Measurements from ENCODE around the gene AP3B2. TPM values are rescaled to one million over a fixed set of nuclear protein-coding genes. Genes with fewer than 3 reads are reported as not detected.

The AP3B2 gene
- total RNA-seq, 4 donors from 2014 or later, result 1.2 to 10.4 (median 1.6) TPM; not detected in 1

- peaks cover 0 to 6% (median 0%) of the 10 kb centered on the region in 4 donors for H3K9me3 ChIP-seq
- H3K27ac ChIP-seq, result no peak overlapping the region
- peaks cover 0 to 22% of the 10 kb centered on the region in 2 donors for H3K27me3 ChIP-seq
- no peak overlapping the region for H3K4me3 ChIP-seq
- DNase-seq, result no peak
- H3K4me1 ChIP-seq, result peaks cover 0 to 24% (median 8%) of the 10 kb centered on the region in 4 donors
- no peaks in the 10 kb centered on the region for H3K36me3 ChIP-seq
- TF ChIP-seq POLR2A (IDR thresholded peaks at IDR 0.05) (no peak), CTCF (IDR thresholded peaks at IDR 0.05) (no peak)
Observed at GRCh38 chr15:82643992-82644391, 65.7 kb downstream of the AP3B2 start.

DNA sequence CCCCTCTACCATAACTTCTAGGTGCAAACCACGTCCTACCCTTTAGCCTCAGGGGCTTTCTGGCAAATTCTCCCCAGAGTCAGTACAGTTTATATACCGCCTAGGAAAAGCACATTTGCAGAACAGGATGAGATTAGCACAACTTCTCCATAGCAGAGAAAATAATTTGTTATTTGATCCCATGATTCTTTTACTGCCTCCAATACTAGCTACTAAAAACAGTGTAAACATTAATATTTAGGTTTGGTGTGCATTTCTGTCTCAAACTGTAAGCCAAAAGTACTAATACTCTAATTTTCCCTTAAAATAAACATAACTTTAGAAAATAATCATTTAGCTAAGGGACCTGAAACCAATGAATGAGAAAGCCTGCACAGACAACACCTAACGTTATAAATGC lies 67.0 kb downstream of the AP3B2 start:
- no peak for DNase-seq
- Histone ChIP-seq H3K9me3 (peaks cover 0 to 1% (median 0%) of the 10 kb centered on the region in 4 donors), H3K27me3 (peaks cover 0 to 17% of the 10 kb centered on the region in 2 donors), H3K36me3 (no peaks in the 10 kb centered on the region), H3K4me3 (no peak overlapping the region), H3K27ac (no peak overlapping the region), H3K4me1 (peaks cover 0 to 16% (median 6%) of the 10 kb centered on the region in 4 donors)
- TF ChIP-seq POLR2A (IDR thresholded peaks at IDR 0.05) (no peak), CTCF (IDR thresholded peaks at IDR 0.05) (no peak)

DNA sequence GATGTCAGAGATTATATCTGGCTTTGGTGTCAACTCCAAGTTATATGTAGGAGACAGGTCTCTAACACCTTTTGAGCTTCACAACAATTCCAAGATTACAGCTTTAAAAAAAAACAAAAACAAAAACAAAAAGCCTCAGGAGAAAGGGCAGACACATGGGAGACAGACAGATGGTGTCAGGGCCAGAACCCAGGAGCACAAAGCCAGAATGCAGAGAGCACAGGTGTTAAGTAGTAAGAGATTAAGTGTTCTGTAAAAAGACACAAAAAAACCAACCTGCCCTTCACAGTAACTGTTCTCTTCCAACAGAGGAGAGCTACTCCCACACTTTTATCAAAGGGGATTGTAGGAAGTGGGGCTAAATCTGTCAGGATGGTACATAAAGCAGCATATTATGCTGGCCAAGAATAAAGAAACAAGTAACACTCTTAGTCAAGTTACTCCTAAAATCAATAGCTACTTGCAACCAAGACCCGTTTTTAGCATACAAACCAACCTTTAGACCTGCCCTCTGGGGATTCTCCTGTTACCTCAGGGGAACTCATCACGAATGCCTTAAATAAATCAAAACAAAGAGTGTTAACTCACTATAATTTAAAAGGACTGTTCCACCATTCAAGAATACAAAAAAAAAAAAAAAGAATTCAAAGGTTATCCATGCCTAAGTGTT lies 68.4 kb downstream of the AP3B2 start:
- no peak overlapping the region for H3K4me3 ChIP-seq

DNA sequence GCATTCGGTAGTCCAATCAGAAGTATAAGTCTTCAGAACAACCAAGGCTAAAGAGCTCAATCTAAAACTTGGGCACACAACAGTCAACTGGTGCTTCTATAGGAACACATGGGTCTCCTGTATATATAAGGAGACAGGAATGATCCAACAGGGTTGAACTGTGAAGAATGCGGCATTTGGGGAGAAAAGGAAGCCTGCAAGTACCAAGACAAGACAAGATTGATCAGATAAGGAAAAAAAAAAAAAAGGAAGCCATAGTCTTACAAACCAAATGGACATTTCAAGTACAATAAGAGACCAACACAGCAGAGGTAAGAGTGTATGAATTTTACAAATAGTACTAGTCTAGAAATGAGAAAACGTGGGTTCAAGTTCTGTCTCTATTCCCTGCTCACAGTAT lies 69.0 kb downstream of the AP3B2 start:
- no peak overlapping the region for H3K27ac ChIP-seq
- no peak for DNase-seq
- no peaks in the 10 kb centered on the region for H3K9me3 ChIP-seq
- no peak overlapping the region for H3K4me3 ChIP-seq
- H3K27me3 ChIP-seq, result no peaks in the 10 kb centered on the region
- TF ChIP-seq CTCF (IDR thresholded peaks at IDR 0.05) (no peak), POLR2A (IDR thresholded peaks at IDR 0.05) (no peak)
- H3K4me1 ChIP-seq, result no peaks in the 10 kb centered on the region
- H3K36me3 ChIP-seq, result no peaks in the 10 kb centered on the region

More for the DNA sequence above, 68.4 kb downstream of the AP3B2 start:
- Histone ChIP-seq H3K4me1 (peaks cover 0 to 4% (median 0%) of the 10 kb centered on the region in 4 donors), H3K9me3 (no peaks in the 10 kb centered on the region), H3K27ac (no peak overlapping the region), H3K36me3 (no peaks in the 10 kb centered on the region), H3K27me3 (peaks cover 0 to 3% of the 10 kb centered on the region in 2 donors)
- no peak for DNase-seq
- TF ChIP-seq POLR2A (IDR thresholded peaks at IDR 0.05), result no peak
- TF ChIP-seq CTCF (IDR thresholded peaks at IDR 0.05), result no peak

DNA sequence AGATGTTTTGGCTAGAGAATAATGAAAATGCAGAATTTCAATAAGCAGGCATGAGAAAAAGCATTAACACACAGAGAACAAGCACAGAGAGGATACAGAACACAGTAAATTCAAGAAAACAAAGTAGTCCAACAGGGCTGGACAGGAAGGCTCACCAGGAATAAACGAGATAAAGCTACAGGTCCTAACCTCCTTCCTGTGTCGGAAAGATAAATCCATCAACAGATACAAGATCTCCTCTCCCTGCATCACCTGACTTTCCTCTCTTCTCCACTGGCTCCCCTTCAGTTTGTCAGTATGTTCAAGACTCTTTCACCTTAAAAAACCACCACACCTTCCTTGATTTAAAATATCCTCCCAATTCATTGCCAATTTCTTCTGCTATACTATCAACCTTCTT lies 73.9 kb downstream of the AP3B2 start:
- no peaks in the 10 kb centered on the region for H3K4me1 ChIP-seq
- no peak overlapping the region for H3K27ac ChIP-seq

More for the DNA sequence above, 73.9 kb downstream of the AP3B2 start:
- Histone ChIP-seq H3K27me3 (no peaks in the 10 kb centered on the region), H3K9me3 (no peaks in the 10 kb centered on the region), H3K4me3 (no peak overlapping the region), H3K36me3 (no peaks in the 10 kb centered on the region)
- TF ChIP-seq POLR2A (IDR thresholded peaks at IDR 0.05) (no peak), CTCF (IDR thresholded peaks at IDR 0.05) (no peak)
- DNase-seq, result no peak
